ENCODE results near the gene LONRF2. TPM values are rescaled to one million over a fixed set of nuclear protein-coding genes. Genes with fewer than 3 reads are reported as not detected.

LONRF2 gene
- total RNA-seq, 1 experiment from 2014 or later = 0.33 TPM

GRCh38 chr2:100259106-100259505, 63.2 kb downstream of the LONRF2 start:
- no peak for DNase-seq (ENCODE audit: low spot score)
- Mint-ChIP-seq H3K27me3 (ENCODE audit: low read depth) (no peaks in the 10 kb centered on the region), H3K36me3 (no peaks in the 10 kb centered on the region), H3K4me1 (peaks cover 10% of the 10 kb centered on the region), H3K9me3 (0 out of 2 replicates have a peak, but pooled peaks cover 4% of the 10 kb centered on the region), H3K4me3 (no peak overlapping the region), H3K27ac (no peak overlapping the region)
- CTCF ChIA-PET = interaction anchor here (8.4 kb wide), 1 partner anchor 127 kb away, joined by 433 read pairs; no protein-coding TSS in a partner anchor
- ATAC-seq = no peak
- TF ChIP-seq TEAD1 (CRISPR knock-in tag; IDR thresholded peaks at IDR 0.05) = no peak
- TF ChIP-seq HMGA2 (CRISPR knock-in tag; IDR thresholded peaks at IDR 0.05) = no peak
- POLR2A ChIA-PET = no interaction called here

- ATAC-seq (no peak), DNase-seq (ENCODE audit: low spot score) (no peak)
- POLR2A ChIA-PET = no interaction called here
- peaks cover under 1% of the 10 kb centered on the region; the same call in 1 of the 2 replicates for H3K4me1 Mint-ChIP-seq
- no peaks in the 10 kb centered on the region for H3K27me3 Mint-ChIP-seq (ENCODE audit: low read depth)
- H3K4me3 Mint-ChIP-seq = no peak overlapping the region
- no peak for TF ChIP-seq AR (CRISPR knock-in tag; IDR thresholded peaks at IDR 0.05)
- TF ChIP-seq ATF6 (CRISPR knock-in tag; IDR thresholded peaks at IDR 0.05) = no peak
- no peak for TF ChIP-seq STAT6 (CRISPR knock-in tag; conservative IDR thresholded peaks at IDR 0.05; ENCODE audit: low read depth)
- TF ChIP-seq HMGA2 (CRISPR knock-in tag; IDR thresholded peaks at IDR 0.05) = no peak
- TF ChIP-seq ZNF671 (CRISPR knock-in tag; IDR thresholded peaks at IDR 0.05) = no peak
- TF ChIP-seq ZBTB21 (CRISPR knock-in tag; IDR thresholded peaks at IDR 0.05; ENCODE audit: borderline replicate concordance) = no peak
- no peak for TF ChIP-seq ZNF512 (CRISPR knock-in tag; IDR thresholded peaks at IDR 0.05; ENCODE audit: borderline replicate concordance)
- TF ChIP-seq MYBL2 (CRISPR knock-in tag; IDR thresholded peaks at IDR 0.05) = no peak
- no peak for TF ChIP-seq GTF2I (CRISPR knock-in tag; conservative IDR thresholded peaks at IDR 0.05)
- no peak for TF ChIP-seq KAT7 (CRISPR knock-in tag; IDR thresholded peaks at IDR 0.05; ENCODE audit: borderline replicate concordance)
- TF ChIP-seq ZNF232 (CRISPR knock-in tag; IDR thresholded peaks at IDR 0.05) = no peak
- TF ChIP-seq NFATC4 (CRISPR knock-in tag; IDR thresholded peaks at IDR 0.05) = no peak
- TF ChIP-seq ATF3 (CRISPR knock-in tag; conservative IDR thresholded peaks at IDR 0.05) = no peak
- TF ChIP-seq USF2 (CRISPR knock-in tag; IDR thresholded peaks at IDR 0.05) = no peak
- no peak for TF ChIP-seq NR3C1 (CRISPR knock-in tag; conservative IDR thresholded peaks at IDR 0.05; ENCODE audit: low read depth)
- no peak for TF ChIP-seq NR2C2 (CRISPR knock-in tag; IDR thresholded peaks at IDR 0.05)
- 0 out of 2 replicates have a peak, but pooled peaks cover 4% of the 10 kb centered on the region for H3K9me3 Mint-ChIP-seq
- CTCF ChIA-PET = no interaction called here
- no peak overlapping the region for H3K27ac Mint-ChIP-seq
- H3K36me3 Mint-ChIP-seq = no peaks in the 10 kb centered on the region
Observed at GRCh38 chr2:100257939-100258338, 64.4 kb downstream of the LONRF2 start.

Measured in WTC11 (cell line).